HG03558 (cell line): ENCODE results near the gene TMEM204.

Experiments used
- ATAC-seq: cut with Tn5 transposase; IDR thresholded peaks from one replicate; pipeline ENCODE4 v1.9.1; 2021; ENCODE audit warnings: moderate number of reproducible peaks; ENCODE audit not compliant: unreplicated experiment; ENCODE audit errors: extremely low read depth

The TMEM204 gene

DNA sequence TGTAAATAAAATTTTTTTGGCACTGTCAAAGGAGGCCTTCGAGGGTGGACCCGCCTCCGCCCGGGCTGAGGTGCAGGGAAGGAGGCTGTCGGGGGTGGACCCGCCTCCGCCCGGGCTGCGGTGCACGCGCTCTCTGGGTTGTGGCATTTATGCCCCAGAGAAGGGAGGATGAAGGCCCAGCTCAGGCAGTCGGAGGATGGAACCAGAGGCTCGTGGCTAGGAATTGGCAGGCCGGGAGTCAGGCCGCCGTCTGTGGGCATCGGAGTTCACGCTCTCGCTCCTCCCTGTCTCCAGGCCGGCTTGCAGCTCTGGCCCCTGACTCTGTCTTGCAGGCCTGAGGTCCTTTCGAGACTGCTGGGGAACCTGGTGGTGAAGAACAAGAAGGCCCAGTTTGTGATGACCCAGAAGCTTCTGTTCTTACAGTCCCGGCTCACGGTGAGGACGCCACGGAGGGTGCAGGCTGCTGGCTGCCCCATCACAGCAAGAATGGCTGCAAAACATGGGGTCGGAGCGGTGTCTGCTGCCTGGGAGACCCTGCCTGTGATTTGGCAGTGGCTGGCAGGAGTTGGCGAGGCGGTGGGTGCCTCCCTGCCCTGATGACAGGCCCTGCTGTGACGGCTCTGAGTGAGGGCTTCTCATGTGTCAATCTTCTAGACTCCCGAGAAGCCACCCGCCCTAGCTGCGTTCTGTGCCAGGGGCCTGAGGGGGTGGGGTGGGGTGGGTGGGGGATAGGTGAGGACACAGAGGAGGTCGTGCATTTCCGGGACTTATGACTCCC is 34.4 kb upstream of the TMEM204 start:
- ATAC-seq: no peak

DNA sequence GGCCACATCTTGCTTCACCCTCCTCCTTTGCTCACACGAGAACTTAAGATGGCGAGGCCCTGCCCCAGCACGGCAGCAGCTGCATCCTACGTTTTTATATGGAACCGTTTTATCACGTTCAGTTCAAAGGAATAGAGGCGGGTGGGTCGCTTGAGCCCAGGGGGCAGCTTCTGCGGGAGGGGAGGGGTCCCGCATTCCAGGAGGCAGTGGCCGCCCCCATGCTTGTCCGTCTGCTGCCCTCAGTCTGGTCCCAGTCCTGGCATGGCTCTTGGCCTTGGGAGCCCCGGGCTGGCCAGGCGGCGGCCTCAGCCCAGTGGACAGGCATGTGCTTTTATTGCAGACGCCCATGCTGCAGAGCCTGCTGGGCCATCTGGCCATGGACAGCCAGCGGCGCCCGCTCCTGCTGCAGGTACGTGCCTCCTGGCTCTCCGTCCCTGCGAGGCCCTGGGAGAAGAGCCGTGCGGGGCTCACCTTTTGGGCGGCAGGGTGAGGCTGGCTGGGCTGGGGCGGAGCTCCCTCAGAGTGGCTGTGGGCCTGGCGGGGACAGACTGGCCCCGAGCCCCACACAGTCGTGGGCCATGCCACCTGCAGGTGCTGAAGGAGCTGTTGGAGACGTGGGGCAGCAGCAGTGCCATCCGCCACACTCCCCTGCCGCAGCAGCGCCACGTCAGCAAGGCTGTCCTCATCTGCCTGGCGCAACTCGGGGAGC is 33.6 kb upstream of the TMEM204 start:
- ATAC-seq: no peak

DNA sequence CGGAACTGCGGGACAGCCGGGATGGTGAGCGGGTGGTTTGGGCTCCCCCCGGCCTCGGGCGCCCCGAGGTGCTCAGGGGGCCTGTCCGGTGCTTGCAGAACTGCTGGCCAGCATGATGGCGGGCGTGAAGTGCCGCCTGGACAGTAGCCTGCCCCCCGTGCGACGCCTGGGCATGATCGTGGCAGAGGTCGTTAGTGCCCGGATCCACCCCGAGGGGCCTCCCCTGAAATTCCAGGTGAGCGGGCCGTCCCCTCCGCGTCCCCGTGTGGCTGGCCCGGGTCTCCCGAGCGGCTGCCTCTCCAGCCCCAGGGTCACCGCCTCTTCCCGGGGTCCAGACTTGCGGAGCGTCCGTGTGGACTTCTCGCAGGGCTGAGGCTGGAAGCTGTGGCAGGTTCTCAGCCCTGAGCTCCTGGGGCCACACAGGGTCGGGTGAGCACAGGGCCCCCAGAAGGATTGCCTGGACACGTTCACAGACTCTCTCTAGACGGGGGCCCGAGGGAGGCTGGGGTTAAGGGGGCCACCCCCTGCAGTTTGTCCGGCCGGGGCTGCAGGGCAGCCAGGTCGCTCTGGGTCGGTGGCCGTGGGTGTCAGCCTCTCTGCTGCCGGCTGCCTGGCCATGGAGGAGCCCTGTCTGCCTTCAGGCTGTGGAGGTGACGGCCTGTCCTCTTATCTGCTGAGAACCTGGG is 32.9 kb upstream of the TMEM204 start:
- no peak for ATAC-seq

DNA sequence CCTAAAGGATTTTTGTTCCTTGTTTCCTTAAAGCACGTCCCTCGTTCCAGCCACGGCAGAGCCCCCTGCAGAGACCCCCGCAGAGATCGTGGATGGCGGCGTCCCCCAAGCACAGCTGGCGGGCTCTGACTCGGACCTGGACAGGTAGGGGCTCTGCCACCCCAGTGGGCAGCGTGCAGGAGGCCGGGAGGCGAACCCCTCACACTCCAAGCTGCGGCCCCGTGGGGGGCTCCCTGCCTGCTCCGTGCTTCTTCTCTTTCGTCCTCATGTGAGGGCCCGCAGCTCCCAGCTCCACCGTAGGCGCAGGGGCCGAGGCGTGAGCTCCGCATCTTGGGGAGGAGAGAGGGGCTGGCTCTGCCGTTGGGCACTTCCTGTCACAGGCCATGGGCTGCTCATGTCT is 31.8 kb upstream of the TMEM204 start:
- ATAC-seq: no peak

DNA sequence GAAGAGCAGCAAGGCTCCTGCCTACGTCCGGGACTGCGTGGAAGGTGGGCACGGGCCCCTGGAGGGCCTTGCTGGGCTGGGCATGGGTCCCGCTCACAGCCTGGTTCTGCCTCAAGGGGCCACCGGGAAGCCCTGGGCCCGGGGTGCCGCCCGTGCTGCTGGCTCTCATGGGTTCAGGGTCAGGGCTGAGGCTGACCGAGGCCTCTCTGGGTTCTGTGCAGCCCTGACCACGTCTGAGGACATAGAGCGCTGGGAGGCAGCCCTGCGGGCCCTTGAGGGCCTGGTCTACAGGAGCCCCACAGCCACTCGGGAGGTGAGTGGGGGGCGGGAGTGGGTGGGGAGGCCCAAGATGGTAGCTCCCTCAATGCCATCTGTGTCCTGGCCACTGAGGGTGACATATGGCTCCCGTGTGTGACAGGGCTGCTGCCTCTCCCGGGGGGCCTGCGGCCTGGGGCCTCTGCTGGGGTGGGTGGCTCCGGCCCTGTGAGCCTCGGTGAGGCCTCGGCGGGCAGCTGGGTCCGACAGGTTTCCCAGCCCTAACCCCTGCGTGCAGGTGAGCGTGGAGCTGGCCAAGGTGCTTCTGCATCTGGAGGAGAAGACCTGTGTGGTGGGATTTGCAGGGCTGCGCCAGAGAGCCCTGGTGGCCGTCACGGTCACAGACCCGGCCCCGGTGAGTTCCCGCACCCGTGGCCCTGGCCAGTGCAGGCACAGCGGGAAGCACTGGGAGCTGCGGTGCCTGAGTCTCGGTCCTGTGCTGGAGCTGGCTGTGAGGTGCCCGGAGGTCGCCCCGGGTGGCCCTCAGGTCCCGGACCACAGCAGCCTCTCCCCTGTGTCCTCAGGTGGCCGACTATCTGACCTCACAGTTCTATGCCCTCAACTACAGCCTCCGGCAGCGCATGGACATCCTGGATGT is 31.1 kb upstream of the TMEM204 start:
- no peak for ATAC-seq

DNA sequence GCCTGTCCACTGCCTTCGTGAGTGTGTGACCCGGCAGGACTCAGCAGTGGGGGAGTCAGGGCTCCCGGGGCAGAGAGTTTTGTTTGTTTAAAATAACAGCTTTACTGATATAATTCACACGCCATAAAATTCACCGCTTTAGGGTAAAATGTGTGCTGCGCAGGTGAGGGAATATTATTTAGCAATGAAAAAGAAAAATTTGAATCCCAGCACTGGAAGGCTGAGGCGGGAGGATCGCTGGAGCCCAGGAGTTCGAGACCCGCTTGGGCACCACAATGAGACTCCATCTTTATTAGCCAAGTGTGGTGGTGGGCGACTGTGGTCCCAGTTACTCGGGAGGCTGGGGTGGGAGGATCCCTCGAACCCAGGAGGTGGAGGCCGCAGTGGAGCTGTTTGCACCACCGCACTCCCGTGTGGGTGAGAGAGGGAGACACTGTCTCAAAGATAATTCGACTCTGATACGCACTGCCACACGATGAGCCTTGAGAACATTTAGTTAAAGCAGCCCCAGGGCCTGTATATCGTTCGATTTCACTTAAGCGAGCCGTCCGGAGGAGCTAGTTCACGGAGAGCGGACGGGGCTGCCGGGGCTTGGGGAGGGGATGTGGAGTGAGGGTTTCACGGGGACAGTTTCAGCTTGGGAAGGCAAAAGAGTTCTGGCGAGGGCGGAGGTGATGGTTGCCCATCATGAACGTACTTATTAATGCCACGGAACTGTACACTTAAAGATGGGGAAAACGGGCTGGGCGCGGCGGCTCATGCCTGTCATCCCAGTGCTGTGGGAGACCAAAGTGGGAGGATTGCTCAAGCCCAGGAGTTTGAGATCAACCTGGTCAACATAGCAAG is 30.1 kb upstream of the TMEM204 start:
- ATAC-seq: no peak

DNA sequence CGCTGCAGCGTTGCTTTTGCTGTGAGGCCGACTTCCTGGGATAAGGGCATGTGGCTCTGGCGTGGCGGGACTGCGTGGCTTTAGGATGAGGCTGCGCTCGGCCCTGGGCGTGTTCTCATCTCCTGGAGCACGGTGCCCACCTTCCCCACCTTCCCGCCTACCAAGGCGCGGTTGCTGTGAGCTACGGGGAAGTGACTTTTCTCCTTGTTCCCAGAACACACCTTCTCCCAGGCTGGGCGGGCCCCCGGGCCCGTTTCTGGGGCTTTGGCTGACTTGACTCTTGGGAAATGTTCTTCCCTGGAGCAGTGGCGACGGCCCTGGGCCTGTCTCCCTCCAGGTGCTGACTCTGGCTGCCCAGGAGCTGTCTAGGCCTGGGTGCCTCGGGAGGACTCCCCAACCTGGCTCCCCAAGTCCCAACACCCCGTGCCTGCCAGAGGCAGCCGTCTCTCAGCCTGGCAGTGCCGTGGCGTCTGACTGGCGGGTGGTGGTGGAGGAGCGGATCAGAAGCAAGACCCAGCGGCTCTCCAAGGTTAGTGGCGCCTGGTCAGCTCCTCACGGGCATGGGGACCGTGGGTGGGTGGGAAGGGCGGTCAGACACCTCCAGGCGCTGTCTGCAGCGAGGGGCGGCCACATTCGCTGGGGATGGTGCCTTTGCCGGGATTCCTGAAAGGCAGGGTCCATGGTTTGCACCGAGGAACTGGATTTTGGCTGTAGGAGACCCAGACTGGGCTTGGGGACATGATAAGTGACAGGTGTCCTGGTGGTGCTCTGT is 28.2 kb upstream of the TMEM204 start:
- no peak for ATAC-seq

DNA sequence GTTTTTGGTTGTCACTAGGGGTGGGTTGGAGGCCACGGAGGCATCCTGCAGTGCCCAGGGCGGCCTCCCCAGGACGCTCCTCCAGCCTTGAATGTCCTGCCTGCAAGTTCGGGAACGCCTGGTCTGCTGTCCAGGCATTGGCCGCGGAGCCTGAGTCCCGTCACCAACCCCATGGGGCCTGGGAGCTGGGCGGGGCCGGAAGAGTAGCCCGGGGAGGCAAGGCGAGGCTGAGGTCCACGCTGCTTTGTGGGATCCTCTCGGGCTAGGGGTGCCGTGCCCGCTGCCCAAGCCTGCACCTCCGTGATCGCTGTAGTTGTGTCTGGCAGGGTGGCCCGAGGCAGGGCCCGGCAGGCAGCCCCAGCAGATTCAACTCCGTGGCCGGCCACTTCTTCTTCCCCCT is 27.6 kb upstream of the TMEM204 start:
- no peak for ATAC-seq

DNA sequence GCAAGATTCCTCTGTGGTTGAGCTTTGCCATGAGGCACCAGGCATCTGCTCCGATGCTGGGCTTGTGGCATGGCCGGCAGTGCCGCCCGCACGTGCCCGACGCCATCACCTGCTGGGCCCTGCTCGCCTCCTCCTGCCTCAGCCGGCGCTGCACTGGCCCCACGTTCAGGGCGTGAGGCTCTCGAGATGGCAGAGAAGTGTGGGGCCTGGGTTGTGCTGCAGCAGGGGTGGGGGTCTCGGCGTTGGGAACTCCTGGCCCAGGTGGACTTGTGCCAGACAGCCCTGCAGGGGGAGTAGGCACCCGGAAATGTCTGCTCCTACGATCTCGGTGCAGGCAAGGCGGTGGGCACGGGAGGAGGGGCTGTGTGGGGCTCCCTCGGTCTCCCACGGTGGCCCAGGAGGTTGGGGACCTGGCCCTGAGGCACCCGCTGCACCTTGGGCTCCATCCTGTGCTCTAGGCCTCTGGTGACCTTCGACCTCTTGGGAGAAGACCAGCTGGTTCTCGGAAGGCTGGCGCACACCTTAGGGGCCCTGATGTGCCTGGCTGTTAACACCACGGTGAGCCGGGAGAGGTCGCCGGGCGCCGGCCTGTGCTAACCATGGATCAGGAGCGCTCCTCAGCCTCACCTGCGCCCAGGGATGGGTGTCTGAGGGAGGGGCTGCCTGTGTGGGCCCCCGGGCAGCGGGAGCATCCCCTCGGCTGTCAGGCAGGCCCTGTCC is 26.8 kb upstream of the TMEM204 start:
- no peak for ATAC-seq

DNA sequence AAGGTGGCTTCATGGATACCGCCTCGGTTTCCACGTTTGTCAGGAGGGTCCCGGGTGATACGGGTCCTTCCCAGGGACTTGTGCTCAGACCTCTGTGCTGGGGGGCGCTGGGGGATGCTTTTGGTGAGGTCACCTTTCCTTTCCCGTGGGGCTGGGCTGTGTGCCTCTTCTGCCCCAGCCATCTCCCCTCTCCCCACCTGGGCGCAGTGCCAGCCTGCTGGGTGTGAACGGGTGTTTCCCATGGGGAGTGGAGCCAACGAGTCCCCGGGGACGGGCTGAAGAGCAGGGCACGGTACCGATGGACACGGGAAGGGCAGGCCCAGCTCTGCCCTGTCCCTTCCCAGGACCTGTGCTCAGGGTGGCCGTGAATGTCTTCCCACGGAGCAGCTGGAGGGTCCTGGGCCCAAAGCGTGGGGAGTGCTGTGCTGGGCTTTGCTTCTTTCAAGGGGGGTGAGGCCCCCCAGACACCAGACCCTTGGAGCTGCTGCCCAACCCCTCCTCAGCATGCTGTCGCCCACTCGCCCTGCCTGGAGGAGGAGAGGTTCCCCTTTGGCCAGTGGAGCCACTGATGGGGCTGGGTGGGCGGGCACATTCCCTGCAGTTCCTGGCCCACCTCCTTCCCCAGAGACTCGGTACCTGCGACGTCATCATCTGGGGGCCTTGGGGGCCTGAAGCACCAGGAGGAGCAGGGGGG is 24.8 kb upstream of the TMEM204 start:
- ATAC-seq: no peak

DNA sequence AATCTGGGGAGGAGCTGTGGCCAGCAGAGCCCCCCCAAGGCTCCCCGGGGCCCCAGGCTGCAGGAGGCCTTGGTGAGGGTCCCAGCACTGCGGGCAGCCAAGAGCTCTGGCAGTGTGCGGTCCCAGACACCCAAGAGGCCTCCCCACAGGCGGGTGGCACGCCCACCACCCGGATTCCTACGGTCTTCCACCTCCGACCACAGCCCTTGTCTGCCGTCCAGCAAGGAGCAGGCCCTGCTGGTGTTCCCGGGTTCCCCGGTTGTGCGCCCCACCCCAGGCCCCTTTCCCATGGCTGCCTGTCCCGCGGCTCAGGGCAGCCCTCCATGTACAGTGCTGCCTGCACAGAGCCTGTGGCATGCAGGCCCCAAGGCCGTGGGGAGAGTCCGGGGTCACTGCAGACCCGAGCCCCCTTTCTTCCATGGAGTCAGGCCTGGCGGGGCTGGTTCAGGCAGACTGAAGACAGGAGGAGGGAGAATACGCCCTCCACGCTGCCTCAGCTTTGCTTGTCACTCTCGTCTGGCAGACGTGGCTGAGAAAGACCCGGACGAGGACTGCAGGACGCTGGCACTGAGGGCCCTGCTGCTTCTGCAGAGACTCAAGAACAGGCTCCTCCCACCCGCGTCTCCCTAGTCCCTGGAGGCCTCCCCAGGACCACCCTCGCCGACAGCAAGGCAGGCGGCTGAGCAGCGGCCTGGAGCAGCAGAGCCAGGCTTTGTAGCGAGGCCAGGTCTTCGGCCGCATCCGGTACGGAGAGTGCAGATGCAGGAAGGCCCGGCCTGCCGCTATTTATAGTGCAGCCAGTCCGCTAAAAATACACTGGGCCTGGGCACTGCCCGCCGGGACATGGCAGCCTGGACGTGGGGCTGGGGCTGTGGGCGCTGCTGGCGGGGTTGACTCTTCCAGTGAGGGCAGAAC is 23.9 kb upstream of the TMEM204 start:
- no peak for ATAC-seq

DNA sequence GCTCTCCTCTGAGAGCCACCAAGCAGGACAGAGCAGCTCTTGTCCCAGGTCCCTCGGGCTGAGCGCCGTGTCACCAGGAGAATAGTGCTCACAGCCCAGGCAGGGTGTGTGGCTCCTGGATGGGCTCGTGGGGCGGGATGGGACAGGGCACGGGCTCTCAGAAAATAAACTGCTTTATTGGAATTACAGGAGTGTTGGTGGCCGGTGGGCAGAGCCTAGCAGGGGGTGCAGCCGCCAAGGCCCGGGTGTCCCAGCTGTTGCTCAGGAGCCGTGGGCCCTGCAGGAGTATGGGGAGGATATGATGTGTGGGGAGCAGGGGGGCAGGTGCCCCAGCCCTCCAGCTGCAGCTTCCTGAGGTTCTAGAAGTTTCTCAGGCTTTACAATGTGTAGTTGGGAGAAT is 23.2 kb upstream of the TMEM204 start:
- ATAC-seq: no peak

DNA sequence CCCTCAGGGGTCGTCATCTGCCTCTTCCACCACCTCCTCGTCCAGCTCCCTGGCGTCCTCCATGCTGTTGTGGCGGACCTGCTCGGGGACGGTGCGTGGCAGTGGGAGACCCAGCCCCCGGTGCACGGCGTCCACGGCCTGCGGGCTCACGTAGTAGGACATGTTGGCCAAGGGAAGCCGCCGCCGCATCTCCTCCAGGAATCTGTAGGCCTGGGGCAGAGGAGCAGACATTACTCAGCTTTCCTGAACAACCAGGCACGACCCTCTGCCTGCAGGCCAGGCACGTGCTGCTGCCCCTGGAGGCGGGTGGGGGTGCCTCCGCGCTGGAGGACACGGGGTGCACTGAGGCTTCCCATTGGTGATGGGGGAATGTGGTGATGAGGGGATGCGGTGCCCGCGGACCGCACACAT is 22.5 kb upstream of the TMEM204 start:
- no peak for ATAC-seq

DNA sequence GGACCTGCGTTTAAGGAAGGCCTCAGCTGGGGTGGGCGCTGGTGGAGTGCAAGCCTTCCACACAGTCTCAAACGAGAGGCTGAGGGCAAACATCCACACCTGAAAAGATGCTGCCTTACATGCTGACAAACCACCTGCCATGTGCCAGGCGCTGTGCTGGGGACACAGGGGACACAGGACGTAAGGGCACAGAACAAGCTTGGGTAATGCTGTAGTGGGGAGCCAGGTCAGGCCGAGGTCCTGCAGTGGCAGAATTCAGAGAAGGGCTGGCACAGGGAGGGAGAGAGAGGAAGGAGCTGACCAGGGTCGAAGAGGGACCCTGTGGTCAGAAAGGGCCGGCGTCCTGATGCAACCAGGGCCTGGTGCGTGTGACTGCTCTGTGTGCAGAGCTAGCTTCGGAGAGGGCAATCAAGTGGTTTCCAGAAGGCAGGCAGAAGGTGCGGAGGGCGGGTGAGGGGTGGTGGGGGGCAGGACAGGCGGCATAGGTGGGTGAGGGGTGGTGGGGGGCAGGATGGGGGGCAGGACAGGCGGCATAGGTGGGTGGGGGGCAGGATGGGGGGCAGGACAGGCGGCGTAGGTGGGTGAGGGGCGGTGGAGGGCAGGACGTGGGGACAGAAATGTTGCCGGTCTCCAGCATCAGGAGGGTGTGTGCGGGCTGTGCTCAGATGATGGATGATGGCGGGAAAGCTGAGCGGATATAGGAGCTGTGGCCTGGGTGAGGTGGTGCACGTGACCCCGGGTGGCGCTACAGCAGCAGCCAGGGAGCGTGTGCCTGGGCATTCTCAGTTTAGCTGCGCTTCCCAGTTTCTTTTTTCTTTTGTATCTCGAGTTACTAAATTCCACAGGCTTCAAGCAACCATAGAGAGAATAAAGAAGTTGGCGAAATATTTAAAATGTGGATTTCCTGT is 21.6 kb upstream of the TMEM204 start:
- ATAC-seq: no peak

DNA sequence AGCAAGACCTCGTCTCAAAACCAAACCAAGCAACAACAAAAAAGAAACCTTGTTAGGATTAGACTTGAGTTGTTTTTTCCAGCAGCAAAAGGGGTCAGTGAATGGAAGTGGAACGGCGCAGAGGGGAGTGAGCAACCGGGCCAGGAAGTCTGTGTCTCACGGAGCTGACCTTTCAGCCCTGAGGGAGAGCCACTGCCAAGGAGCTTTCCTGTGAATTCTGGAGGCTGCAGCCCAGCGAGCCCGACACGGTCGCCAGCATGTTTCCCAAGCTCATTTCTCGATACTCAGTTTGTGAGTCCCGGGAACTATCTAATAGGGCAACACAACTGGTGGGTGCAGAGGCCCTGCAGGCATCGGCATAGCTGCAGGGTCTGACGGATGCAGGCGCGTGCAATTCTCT is 20.7 kb upstream of the TMEM204 start:
- ATAC-seq: no peak

DNA sequence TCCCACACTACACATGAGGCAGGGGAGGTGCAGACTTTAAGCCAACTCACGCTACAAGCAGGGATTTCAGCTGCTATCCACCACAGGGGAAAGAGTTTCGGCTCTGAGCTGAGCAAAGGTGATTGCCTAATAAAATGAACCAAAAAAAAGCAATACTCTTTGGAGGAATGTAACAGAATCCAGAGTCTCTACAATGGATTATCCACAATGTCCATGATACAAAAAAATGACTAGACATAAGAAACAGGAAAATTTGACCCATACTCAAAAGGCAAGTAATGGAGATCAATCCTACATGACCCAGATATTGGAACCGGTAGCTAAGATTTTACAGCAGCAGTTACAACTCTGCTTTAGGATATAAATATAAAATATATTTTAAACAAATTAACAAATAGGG is 19.0 kb upstream of the TMEM204 start:
- no peak for ATAC-seq
